Measurements from ENCODE around the gene IL5RA. TPM values are rescaled to one million over a fixed set of nuclear protein-coding genes. Genes with fewer than 3 reads are reported as not detected.

Gene IL5RA
- total RNA-seq, 3 donors from 2014 or later (not counting 1 experiment from before 2014, with no cell fraction given): 0.34 to 12.4 TPM; not detected in 1

GRCh38 chr3:3110749-3111361 is 681 bp upstream of the IL5RA start:
- no peak overlapping the region for H3K4me3 ChIP-seq (ENCODE audit: low read length)
- no peak for TF ChIP-seq CTCF (IDR thresholded peaks at IDR 0.05)

DNA sequence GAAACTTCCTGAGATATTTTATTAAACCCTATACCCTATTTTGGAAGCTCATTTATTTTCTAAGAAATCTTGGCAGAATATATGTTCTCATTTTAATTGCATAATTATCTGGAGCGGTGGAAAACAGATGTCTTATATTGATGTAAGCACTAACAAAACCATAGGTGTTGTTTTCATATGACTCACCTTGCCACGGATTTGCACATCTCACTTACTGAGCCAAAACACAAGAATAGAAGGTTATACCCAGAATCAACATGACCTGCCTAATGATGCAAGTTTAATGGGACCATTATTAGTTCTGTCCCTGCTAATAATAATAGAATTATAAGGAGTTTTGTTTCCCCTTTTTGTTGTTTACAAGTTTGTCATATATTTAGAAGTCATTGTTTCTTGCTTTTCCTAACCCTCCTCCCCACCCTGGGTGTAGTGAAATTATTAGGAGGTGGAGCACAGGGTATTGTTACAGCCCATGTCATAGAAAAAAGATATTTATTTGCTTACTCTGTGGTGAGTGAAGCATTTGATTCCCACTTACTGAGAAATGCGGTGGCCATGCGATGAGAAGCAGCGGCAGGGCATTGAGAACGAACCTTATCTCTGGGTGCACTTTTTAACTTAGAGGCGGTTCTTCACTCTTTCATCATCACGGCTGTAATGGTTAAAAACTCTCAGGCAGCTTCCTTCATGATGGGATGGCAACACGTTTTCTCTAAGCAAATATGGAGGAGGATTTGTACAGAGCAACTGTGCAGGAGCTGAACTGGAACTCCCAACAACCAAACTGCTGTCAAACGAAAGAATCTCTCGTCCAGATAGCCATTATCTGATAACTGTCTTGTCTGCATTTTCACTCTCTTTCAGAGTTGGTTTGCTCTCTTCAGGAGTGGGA is 521 bp downstream of the IL5RA start:
- intact Hi-C loops (cut with micrococcal nuclease): no loop called here
- Histone ChIP-seq H3K9me3 (ENCODE audit: control insufficient read depth, insufficient read depth, low read length) (no peaks in the 10 kb centered on the region), H3K27me3 (ENCODE audit: control insufficient read depth, insufficient read depth, low read length) (peaks cover 2% of the 10 kb centered on the region), H3K36me3 (ENCODE audit: control insufficient read depth, insufficient read depth, low read length) (no peaks in the 10 kb centered on the region), H3K4me1 (ENCODE audit: control insufficient read depth, insufficient read depth, low read length) (peaks cover 7% of the 10 kb centered on the region), H3K27ac (ENCODE audit: low read length) (peak overlapping the region; percentile 72), H3K4me3 (ENCODE audit: low read length) (no peak overlapping the region)
- TF ChIP-seq CTCF (IDR thresholded peaks at IDR 0.05): no peak
- H3K9me3 Mint-ChIP-seq: no peaks in the 10 kb centered on the region
- H3K4me3 Mint-ChIP-seq: peak overlapping the region; percentile 13
- H3K4me1 Mint-ChIP-seq: no peaks in the 10 kb centered on the region
- DNase-seq (peak in 1 of 2 donors; percentile 45), ATAC-seq (peak in 1 of 3 donors; percentile 48)
- H3K27me3 Mint-ChIP-seq (ENCODE audit: low read depth in 2 of 2): peaks cover 13 to 30% of the 10 kb centered on the region in 2 donors
- no peaks in the 10 kb centered on the region for H3K36me3 Mint-ChIP-seq
- WGBS (ENCODE audit: insufficient coverage): 81% methylated on average over 9 of the region's 11 CpGs
- H3K27ac Mint-ChIP-seq: no peak overlapping the region

More at GRCh38 chr3:3110749-3111361, 681 bp upstream of the IL5RA start:
- Histone ChIP-seq H3K27ac (ENCODE audit: low read length) (peak overlapping the region; percentile 72), H3K9me3 (ENCODE audit: control insufficient read depth, insufficient read depth, low read length) (no peaks in the 10 kb centered on the region), H3K27me3 (ENCODE audit: control insufficient read depth, insufficient read depth, low read length) (peaks cover 1% of the 10 kb centered on the region), H3K4me1 (ENCODE audit: control insufficient read depth, insufficient read depth, low read length) (peaks cover 7% of the 10 kb centered on the region), H3K36me3 (ENCODE audit: control insufficient read depth, insufficient read depth, low read length) (no peaks in the 10 kb centered on the region)
- intact Hi-C loops (cut with micrococcal nuclease): no loop called here
- Mint-ChIP-seq H3K9me3 (no peaks in the 10 kb centered on the region), H3K36me3 (no peaks in the 10 kb centered on the region), H3K27ac (no peak overlapping the region), H3K4me3 (no peak overlapping the region), H3K4me1 (no peaks in the 10 kb centered on the region), H3K27me3 (ENCODE audit: low read depth in 2 of 2) (peaks cover 9 to 28% of the 10 kb centered on the region in 2 donors)
- 86% methylated on average over 6 of the region's 7 CpGs for whole genome bisulfite sequencing (ENCODE audit: insufficient coverage)
- no peak for ATAC-seq
- no peak for DNase-seq

GRCh38 chr3:3107858-3108257 is 2.3 kb downstream of the IL5RA start:
- intact Hi-C loops (cut with micrococcal nuclease): no loop called here
- peaks cover 7% of the 10 kb centered on the region for H3K4me1 ChIP-seq (ENCODE audit: control insufficient read depth, insufficient read depth, low read length)
- Mint-ChIP-seq H3K27me3 (ENCODE audit: low read depth in 2 of 2) (peaks cover 13 to 35% of the 10 kb centered on the region in 2 donors), H3K9me3 (no peaks in the 10 kb centered on the region), H3K36me3 (no peaks in the 10 kb centered on the region), H3K4me1 (no peaks in the 10 kb centered on the region), H3K4me3 (no peak overlapping the region), H3K27ac (no peak overlapping the region)
- H3K4me3 ChIP-seq (ENCODE audit: low read length): no peak overlapping the region
- ATAC-seq: no peak
- peaks cover 2% of the 10 kb centered on the region for H3K27me3 ChIP-seq (ENCODE audit: control insufficient read depth, insufficient read depth, low read length)
- WGBS (ENCODE audit: insufficient coverage): 77% methylated on average over 3 of the region's 3 CpGs
- no peaks in the 10 kb centered on the region for H3K36me3 ChIP-seq (ENCODE audit: control insufficient read depth, insufficient read depth, low read length)
- H3K9me3 ChIP-seq (ENCODE audit: control insufficient read depth, insufficient read depth, low read length): no peaks in the 10 kb centered on the region
- H3K27ac ChIP-seq (ENCODE audit: low read length): no peak overlapping the region
- DNase-seq: no peak
- TF ChIP-seq CTCF (IDR thresholded peaks at IDR 0.05): no peak
